Spinal cord (tissue), 10 donors: ENCODE measurements around the gene PDE3A. TPM values are rescaled to one million over a fixed set of nuclear protein-coding genes. Genes with fewer than 3 reads are reported as not detected.

Source experiments
- DNase-seq, 6 donors: peaks; one replicate each; pipeline versions ENCODE4 v3.0.0 to v3.0.0-alpha.2; 2013 to 2015; ENCODE audit warnings: low spot score in 6 of 6, low read depth in 4 of 6
- H3K27ac ChIP-seq: one replicate; pipeline ENCODE4 v1.5.1; 2013; ENCODE audit warnings: low read depth, low read length, control low read depth
- H3K27me3 ChIP-seq: one replicate; pipeline ENCODE4 v1.6.1; 2013; ENCODE audit warnings: low read length; ENCODE audit not compliant: control insufficient read depth, insufficient read depth
- H3K36me3 ChIP-seq: one replicate; pipeline ENCODE4 v1.6.1; 2013; ENCODE audit warnings: low read length; ENCODE audit not compliant: control insufficient read depth, insufficient read depth
- H3K4me1 ChIP-seq: one replicate; pipeline ENCODE4 v1.6.1; 2013; ENCODE audit warnings: low read length; ENCODE audit not compliant: control insufficient read depth, insufficient read depth
- H3K4me3 ChIP-seq: one replicate; pipeline ENCODE4 v1.5.1; 2013; ENCODE audit warnings: low read depth, low read length, control low read depth
- H3K9me3 ChIP-seq: one replicate; pipeline ENCODE4 v1.6.1; 2013; ENCODE audit warnings: low read length; ENCODE audit not compliant: control insufficient read depth, insufficient read depth
- WGBS: methylation state at CpG from one replicate; pipeline ENCODE4 v1.1.5; 2013; ENCODE audit warnings: missing lambda C conversion rate; ENCODE audit not compliant: insufficient coverage; 5-methylcytosine and 5-hydroxymethylcytosine counted together
- polyA plus RNA-seq, 2 donors: library from polyadenylated mRNA; unstranded; fragments of 120-200 nt; gene quantifications; one replicate each; pipeline ENCODE4 v1.2.1, GENCODE V29; 2013; ENCODE audit not compliant: insufficient read length in 2 of 2
- total RNA-seq, 2 donors: library from RNA; depleted of rRNA in 1 of 2; stranded (reverse); fragments of 120-200 nt in 1 of 2; fragments of >200 nt in 1 of 2; gene quantifications; one replicate each; pipeline versions ENCODE4 v1.2.3 to v1.2.4, GENCODE V29; 2013 to 2014
- donor health status: healthy.

PDE3A gene
- total and polyA plus RNA-seq, 4 donors, result 8.1 to 29.9 (median 14.0) TPM

- H3K27ac ChIP-seq, result no peak overlapping the region
- no peaks in the 10 kb centered on the region for H3K27me3 ChIP-seq
- H3K4me3 ChIP-seq, result no peak overlapping the region
- peaks cover 1% of the 10 kb centered on the region for H3K9me3 ChIP-seq
- no peak for DNase-seq
- no peaks in the 10 kb centered on the region for H3K4me1 ChIP-seq
- H3K36me3 ChIP-seq, result no peaks in the 10 kb centered on the region
Observed at GRCh38 chr12:20392339-20392738, 24.0 kb downstream of the PDE3A start.

GRCh38 chr12:20393707-20394106, 25.4 kb downstream of the PDE3A start:
- no CpG with 5 or more reads among the region's 5 CpGs for WGBS
- H3K4me1 ChIP-seq, result no peaks in the 10 kb centered on the region
- no peaks in the 10 kb centered on the region for H3K36me3 ChIP-seq
- H3K27me3 ChIP-seq, result no peaks in the 10 kb centered on the region
- no peak overlapping the region for H3K4me3 ChIP-seq
- H3K9me3 ChIP-seq, result peaks cover 1% of the 10 kb centered on the region
- no peak overlapping the region for H3K27ac ChIP-seq
- no peak for DNase-seq

GRCh38 chr12:20395791-20396550, 27.6 kb downstream of the PDE3A start:
- H3K27me3 ChIP-seq, result no peaks in the 10 kb centered on the region
- peaks cover 1% of the 10 kb centered on the region for H3K9me3 ChIP-seq
- DNase-seq, result no peak
- H3K36me3 ChIP-seq, result no peaks in the 10 kb centered on the region
- no peak overlapping the region for H3K27ac ChIP-seq
- H3K4me3 ChIP-seq, result no peak overlapping the region
- no CpG with 5 or more reads among the region's 6 CpGs for WGBS
- no peaks in the 10 kb centered on the region for H3K4me1 ChIP-seq

GRCh38 chr12:20398686-20399085, 30.3 kb downstream of the PDE3A start:
- Histone ChIP-seq H3K27ac (no peak overlapping the region), H3K4me3 (no peak overlapping the region), H3K4me1 (no peaks in the 10 kb centered on the region), H3K27me3 (no peaks in the 10 kb centered on the region), H3K9me3 (no peaks in the 10 kb centered on the region), H3K36me3 (no peaks in the 10 kb centered on the region)
- WGBS, result no CpG with 5 or more reads among the region's 2 CpGs
- no peak for DNase-seq

- no peak overlapping the region for H3K4me3 ChIP-seq
- H3K27ac ChIP-seq, result no peak overlapping the region
- WGBS, result 93% methylated on average over 3 of the region's 6 CpGs
- H3K4me1 ChIP-seq, result no peaks in the 10 kb centered on the region
- H3K9me3 ChIP-seq, result no peaks in the 10 kb centered on the region
- no peak for DNase-seq
- no peaks in the 10 kb centered on the region for H3K27me3 ChIP-seq
- H3K36me3 ChIP-seq, result no peaks in the 10 kb centered on the region
Observed at GRCh38 chr12:20400003-20400402, 31.7 kb downstream of the PDE3A start.

- Histone ChIP-seq H3K4me1 (no peaks in the 10 kb centered on the region), H3K4me3 (no peak overlapping the region), H3K9me3 (no peaks in the 10 kb centered on the region), H3K27me3 (no peaks in the 10 kb centered on the region), H3K27ac (no peak overlapping the region), H3K36me3 (no peaks in the 10 kb centered on the region)
- WGBS, result no CpG with 5 or more reads among the region's 2 CpGs
- peak in 1 of 6 donors; percentile 55 for DNase-seq
Observed at GRCh38 chr12:20403230-20403629, 34.9 kb downstream of the PDE3A start.

- no peak for DNase-seq
- Histone ChIP-seq H3K9me3 (no peaks in the 10 kb centered on the region), H3K4me1 (no peaks in the 10 kb centered on the region), H3K27ac (no peak overlapping the region), H3K27me3 (no peaks in the 10 kb centered on the region), H3K4me3 (no peak overlapping the region), H3K36me3 (no peaks in the 10 kb centered on the region)
- WGBS, result 82% methylated on average over 2 of the region's 6 CpGs
Observed at GRCh38 chr12:20404576-20405346, 36.4 kb downstream of the PDE3A start.

- H3K27ac ChIP-seq, result no peak overlapping the region
- peak in 2 of 6 donors; percentile 7 to 11 for DNase-seq
- H3K4me3 ChIP-seq, result no peak overlapping the region
- no peaks in the 10 kb centered on the region for H3K9me3 ChIP-seq
- 29% methylated on average over 1 of the region's 2 CpGs for WGBS
- no peaks in the 10 kb centered on the region for H3K36me3 ChIP-seq
- no peaks in the 10 kb centered on the region for H3K27me3 ChIP-seq
- no peaks in the 10 kb centered on the region for H3K4me1 ChIP-seq
Observed at GRCh38 chr12:20409607-20410377, 41.5 kb downstream of the PDE3A start.

GRCh38 chr12:20410734-20411133, 42.4 kb downstream of the PDE3A start:
- no peak for DNase-seq
- Histone ChIP-seq H3K36me3 (no peaks in the 10 kb centered on the region), H3K27ac (no peak overlapping the region), H3K9me3 (no peaks in the 10 kb centered on the region), H3K27me3 (no peaks in the 10 kb centered on the region), H3K4me1 (no peaks in the 10 kb centered on the region), H3K4me3 (no peak overlapping the region)
- WGBS, result 100% methylated on average over 1 of the region's 1 CpG
